Renal cortex interstitium (tissue), 11 donors: ENCODE results near the gene TMEM53. TPM values are rescaled to one million over a fixed set of nuclear protein-coding genes. Genes with fewer than 3 reads are reported as not detected.
A peak's percentile ranks its signal among the peaks of the same experiment; 100 is the strongest.

Experiments used
- DNase-seq, 11 donors: peaks; one replicate each; pipeline ENCODE4 v3.0.0-alpha.2; 2013; ENCODE audit warnings: low read depth in 9 of 11, low spot score in 4 of 11; ENCODE audit errors: extremely low read depth in 1 of 11
- polyA plus RNA-seq, 3 donors: library from polyadenylated mRNA; unstranded; fragments of 120-200 nt; gene quantifications; one replicate each; pipeline ENCODE4 v1.2.1, GENCODE V29; 2013; ENCODE audit not compliant: insufficient read length in 3 of 3

The TMEM53 gene
- polyA plus RNA-seq, 3 donors: 11.0 to 12.8 (median 12.1) TPM

DNA sequence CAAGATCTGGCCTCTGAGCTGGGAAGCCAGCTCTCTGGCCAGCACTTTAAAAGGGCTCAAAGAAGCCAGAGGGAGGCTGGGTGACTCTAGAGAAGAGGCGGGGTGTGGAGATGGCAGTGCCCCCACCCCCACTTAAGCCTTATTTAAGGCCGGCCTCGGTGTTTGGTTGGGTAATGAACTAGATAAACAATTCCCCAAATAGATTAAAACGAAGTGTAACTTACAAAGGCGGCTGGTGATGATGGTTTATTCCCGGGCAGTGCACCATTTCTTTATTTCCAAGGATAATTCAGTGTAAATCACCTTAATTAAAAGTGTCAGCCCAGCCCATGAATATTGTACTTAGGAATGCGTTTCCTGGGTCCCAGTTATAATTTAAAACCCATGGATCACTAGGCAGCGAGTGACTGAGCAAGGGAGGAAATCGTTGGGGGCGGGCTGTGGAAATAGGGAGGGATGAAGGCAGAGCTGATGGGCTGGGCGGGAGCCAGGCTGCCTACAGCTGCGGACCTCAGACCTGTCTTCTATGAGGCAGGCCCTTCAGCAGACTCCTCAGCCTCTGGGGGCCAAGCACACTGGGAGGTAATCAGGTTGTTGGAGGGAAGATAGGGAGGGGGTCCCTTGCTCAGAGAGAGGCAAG lies 54.9 kb downstream of the TMEM53 start:
- DNase-seq: peak in 6 of 11 donors; percentile 52 to 80 (median 74)

DNA sequence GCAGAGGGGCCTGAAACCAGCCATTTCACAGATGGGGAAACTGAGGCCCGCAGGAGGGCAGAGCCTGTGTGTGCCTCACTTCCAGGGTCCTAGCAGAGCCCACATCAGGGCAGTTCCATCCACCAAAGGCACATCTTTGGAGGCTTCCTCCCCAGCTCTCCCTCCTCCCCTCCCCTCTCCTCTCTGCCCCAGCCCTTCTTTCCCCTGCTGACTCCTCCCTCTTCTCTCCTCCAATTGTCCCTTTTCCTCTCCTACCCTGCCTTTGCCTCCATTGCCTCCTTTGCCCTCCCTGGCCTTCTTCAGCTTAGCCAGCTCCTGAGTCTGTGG lies 56.6 kb downstream of the TMEM53 start:
- no peak for DNase-seq

DNA sequence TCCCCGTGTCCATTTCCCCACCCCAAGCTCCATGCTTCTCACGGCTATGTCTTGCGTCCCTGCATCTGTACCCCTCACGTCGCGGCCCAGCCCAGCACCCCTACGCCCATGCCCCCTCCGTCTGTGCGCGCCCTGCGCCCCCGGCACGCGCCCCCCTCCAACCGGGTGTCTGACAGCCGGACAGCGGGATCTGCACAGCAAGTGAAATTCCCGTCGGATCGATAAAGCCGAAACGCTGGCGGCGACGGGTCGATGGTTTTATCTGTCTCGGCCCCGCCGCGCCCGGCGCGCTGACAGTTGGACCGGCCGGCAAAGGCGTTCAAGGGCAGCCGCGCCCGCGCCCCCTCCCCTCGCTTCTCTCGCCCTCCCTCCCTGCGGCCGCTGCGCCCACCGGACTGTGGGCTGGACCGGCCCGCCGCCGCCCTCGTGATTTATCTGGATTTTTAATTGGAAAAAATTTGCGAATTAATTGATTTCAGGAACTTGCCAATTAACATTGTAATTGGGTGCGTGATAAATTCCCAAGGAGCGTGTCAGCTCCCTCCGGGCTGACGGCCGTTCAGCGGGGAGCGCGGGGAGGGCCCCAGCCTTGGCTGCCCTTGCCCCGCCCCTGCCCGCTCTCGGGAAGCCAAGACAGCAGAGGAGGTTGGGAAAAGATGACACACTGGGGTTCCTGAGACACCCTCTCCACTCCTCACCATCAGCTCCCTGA lies 57.1 kb downstream of the TMEM53 start:
- DNase-seq: no peak

DNA sequence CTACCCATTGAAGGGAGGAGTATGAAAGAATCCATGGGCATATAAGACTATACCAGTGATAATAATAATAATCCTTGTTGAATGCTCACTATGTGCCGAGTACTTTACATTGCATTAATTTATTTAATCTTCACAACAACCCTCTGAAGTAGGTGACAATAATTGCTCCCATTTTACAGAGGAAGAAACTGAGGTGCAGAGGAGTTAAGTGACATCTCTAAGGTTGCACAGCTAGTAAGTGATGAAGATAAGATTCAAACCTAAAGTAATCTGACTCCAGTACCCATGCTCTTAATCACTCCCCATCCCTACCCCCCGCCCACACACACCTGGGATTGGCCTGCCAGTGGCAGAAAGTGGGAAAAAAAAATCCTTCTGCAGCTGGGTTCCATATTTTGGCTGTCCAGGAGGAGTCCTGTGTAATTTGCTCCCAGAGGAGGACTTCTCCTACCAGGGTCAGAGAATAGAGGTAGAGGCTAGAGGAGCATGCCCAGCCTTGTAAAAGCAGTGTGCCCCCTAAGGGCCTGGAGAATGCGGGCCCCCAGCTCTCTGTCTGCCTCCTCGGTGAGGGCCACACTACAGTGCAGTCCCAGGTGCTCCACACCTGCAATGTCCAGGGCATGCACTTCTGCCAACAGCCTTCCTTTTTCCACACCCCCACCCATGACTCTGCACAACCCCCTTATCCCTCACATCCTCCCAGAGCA lies 57.8 kb downstream of the TMEM53 start:
- DNase-seq: no peak

- no peak for DNase-seq
These were observed 60.3 kb downstream of the TMEM53 start for GRCh38 chr1:44613941-44614340.

GRCh38 chr1:44611866-44612265 lies 62.4 kb downstream of the TMEM53 start:
- no peak for DNase-seq

GRCh38 chr1:44611419-44611818 lies 62.9 kb downstream of the TMEM53 start:
- DNase-seq: no peak

DNA sequence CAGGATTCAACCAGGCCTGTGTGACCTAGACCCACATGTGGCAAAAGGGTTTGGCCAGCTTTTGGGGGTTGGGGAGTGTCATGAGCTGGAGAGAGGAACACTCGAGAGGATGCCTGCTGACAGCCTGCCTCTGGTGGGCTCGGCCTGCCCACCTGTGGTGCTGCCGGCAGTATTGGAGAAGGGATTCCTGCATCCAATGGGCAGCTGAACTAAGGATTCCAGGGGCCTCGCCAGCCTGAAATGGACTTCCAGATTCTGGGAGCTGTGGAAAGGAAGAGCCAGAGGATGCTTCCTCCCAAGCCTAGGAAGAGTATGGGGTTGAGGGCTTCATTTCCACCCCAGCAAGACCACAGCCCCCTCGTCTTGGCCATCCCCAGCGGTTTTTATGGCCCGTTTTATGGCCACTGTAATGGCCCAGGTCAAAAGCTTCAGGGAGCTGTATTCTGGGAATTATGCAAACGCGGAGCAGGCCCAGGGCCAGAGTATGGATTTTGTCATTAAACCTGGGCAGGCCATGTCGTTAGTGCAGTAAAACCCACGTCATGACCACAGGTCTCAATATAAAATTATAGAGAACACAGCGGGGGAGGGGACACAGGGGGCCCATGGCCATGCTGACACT lies 63.6 kb downstream of the TMEM53 start:
- no peak for DNase-seq

DNA sequence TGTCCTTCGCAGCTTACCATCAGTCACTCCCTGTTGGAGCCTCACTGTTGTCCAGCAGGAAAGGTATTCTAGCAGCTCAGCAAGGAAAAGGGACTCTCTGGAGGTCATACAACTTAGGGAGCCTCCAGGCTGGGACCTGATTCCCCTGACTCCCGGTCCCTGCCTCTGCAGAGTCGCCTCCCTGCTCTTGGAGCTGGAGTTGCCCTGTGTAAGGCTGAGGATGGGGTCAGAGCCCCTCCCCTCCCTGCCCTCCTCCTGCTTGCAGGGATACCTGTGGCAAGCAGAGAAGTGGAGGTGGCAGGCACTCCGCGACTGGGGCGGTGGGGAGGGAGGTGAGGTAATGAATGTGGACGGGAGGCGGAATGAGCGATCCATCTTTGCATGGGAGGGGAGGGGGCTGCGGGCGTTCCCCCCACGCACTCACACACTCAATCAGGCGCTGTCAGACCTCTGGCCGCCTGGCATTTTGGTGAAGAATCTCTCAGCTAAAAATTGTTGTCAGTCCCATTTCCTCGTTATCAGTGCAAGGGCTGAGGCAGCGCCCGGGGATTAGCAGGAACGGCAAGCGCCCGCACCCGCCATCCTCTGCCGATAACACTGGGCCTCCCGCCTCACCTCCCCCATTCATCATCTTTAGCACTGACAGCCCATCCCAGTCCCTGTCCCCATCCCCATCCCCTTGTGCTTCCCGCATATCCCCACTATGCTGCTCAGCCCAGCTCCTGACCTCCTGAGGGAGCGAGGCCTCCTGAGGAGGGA lies 64.3 kb downstream of the TMEM53 start:
- DNase-seq: no peak

- peak in 2 of 11 donors; percentile 56 to 57 for DNase-seq
These were observed 64.9 kb downstream of the TMEM53 start for GRCh38 chr1:44609412-44609767.

DNA sequence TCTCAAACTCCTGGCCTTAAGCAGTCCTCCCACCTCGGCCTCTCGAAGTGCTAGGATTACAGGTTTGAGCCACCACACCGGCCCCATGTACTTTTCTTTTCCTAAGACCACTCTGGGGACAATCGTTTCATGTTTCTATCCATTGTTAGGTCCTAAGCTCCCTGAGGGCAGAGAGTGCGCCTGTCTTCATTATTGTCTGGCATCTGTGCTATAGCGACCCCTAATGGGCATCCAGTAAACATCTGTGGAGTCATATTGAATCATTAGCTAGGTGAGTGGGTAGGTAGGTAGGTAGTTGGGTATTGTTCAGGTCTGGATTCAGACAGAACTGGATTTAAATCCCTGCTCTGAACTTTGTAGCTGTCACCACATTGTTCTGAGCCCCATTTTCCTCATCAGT lies 66.1 kb downstream of the TMEM53 start:
- DNase-seq: no peak

- no peak for DNase-seq
These were observed 67.5 kb downstream of the TMEM53 start for GRCh38 chr1:44606701-44607281.

GRCh38 chr1:44605914-44606615 lies 68.2 kb downstream of the TMEM53 start:
- DNase-seq: no peak

DNA sequence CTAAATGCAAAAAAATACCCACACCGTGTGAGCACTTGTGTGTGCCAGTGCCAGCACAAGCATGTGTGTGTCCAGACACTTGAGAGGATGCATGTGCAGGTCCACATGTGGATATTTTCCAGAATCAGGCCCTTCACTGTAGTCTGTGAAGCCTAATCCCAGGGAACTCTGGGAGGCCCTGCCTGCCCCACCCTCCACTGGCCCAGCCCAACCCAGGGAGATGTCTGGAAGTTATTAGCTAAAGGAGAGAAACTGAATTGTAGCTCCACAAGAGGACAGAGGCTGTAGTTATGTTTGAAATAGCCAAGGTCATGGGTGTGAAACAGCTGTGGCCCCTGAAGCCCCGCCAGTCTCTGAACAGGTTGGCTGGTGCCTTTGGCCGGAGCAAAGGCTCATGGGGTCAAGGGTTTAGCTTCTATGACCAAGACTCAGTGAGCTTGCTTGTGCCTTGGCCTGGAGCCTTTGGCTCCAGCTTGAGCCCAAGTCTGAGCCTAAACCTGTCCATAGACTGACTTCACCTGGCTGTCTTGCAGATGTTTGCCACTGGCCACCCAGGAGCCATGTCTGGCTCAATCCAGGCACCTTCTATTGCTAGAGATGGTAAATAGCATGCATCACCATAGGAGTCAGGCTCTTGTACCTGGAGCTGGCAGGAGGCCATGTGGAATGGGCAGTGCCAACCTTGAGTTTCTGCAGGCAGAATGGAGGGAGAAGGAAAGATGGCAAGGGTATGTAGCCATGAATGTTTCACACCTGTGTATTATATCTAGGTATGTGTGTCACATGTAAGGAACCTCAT lies 69.9 kb downstream of the TMEM53 start:
- DNase-seq: no peak

- no peak for DNase-seq
These were observed 70.6 kb downstream of the TMEM53 start for GRCh38 chr1:44603718-44604117.
